ENCODE measurements around the gene PRUNE2.

PRUNE2 gene

GRCh38 chr9:76654575-76654974 is 251.3 kb downstream of the PRUNE2 start:
- Histone ChIP-seq H3K23ac (ENCODE audit: low read length in 2 of 2) (no peak overlapping the region), H3K14ac (ENCODE audit: low read length in 2 of 2) (no peak overlapping the region), H3K9ac (ENCODE audit: low read length) (peak overlapping the region; percentile 75), H3K4me3 (ENCODE audit: insufficient read depth in 1 of 2, low read depth in 1 of 2, low read length in 2 of 2) (no peak overlapping the region), H4K8ac (ENCODE audit: low read length) (no peak overlapping the region), H2BK5ac (ENCODE audit: low read depth, low read length, poor library complexity, severe bottlenecking) (no peak overlapping the region), H3K79me1 (replicated peaks; ENCODE audit: low read length, poor library complexity, severe bottlenecking) (no peaks in the 10 kb centered on the region), H3K9me3 (ENCODE audit: control insufficient read depth, low read length) (no peaks in the 10 kb centered on the region), H3K27me3 (ENCODE audit: control insufficient read depth in 1 of 2, insufficient read depth in 1 of 2, low read length in 2 of 2) (no peaks in the 10 kb centered on the region), H3K18ac (ENCODE audit: low read depth in 1 of 2, low read length in 2 of 2) (no peak overlapping the region), H3K4ac (ENCODE audit: low read depth in 1 of 2, low read length in 2 of 2) (no peak overlapping the region), H2AFZ (ENCODE audit: low read depth, low read length) (no peak overlapping the region), H2BK15ac (ENCODE audit: low read depth, poor library complexity, severe bottlenecking) (no peak overlapping the region), H3K4me1 (ENCODE audit: control insufficient read depth, insufficient read depth, low read depth, low read length) (peaks cover 3% of the 10 kb centered on the region), H2BK12ac (ENCODE audit: low read length in 2 of 2) (no peak overlapping the region), H4K91ac (ENCODE audit: low read length) (no peak overlapping the region), H2BK120ac (ENCODE audit: low read depth, low read length) (no peak overlapping the region), H2AK5ac (ENCODE audit: low read length, severe bottlenecking) (no peak overlapping the region), H3K27ac (ENCODE audit: low read length, poor library complexity, severe bottlenecking) (peak overlapping the region; percentile 88), H3K4me2 (ENCODE audit: low read length, poor library complexity, severe bottlenecking) (no peak overlapping the region), H3K36me3 (ENCODE audit: control insufficient read depth in 1 of 2, insufficient read depth in 2 of 2, low read depth in 1 of 2, low read length in 2 of 2) (no peaks in the 10 kb centered on the region)
- no CpG with 5 or more reads among the region's 1 CpG for WGBS
- peak; percentile 88 for DNase-seq

DNA sequence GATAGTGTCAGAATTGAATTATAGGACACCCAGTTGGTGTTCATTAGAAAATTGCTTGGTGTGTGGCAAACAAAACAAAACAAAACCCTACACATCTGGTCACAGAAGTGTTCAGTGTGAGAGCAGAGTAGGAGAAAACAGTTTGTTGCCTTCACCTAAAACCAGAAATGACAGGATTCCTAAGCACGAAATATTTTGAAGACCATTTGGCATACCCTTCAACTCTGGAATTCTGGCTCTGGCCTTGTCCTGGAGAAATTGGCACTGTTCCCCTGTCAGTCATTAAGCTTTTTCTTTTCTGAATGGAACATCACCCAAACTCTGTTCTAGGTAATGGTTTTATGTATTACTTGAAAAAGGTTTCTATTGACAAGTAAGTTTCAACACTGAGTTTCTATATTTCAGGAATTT is 251.9 kb downstream of the PRUNE2 start:
- Histone ChIP-seq H2BK15ac (ENCODE audit: low read depth, poor library complexity, severe bottlenecking) (no peak overlapping the region), H3K9ac (ENCODE audit: low read length) (peak overlapping the region; percentile 75), H2AK5ac (ENCODE audit: low read length, severe bottlenecking) (peak overlapping the region; percentile 7), H2BK120ac (ENCODE audit: low read depth, low read length) (no peak overlapping the region), H3K36me3 (ENCODE audit: control insufficient read depth in 1 of 2, insufficient read depth in 2 of 2, low read depth in 1 of 2, low read length in 2 of 2) (peaks cover 0 to 2% of the 10 kb centered on the region in 2 experiments), H4K91ac (ENCODE audit: low read length) (no peak overlapping the region), H3K4ac (ENCODE audit: low read depth in 1 of 2, low read length in 2 of 2) (no peak overlapping the region), H3K14ac (ENCODE audit: low read length in 2 of 2) (no peak overlapping the region), H3K27me3 (ENCODE audit: control insufficient read depth in 1 of 2, insufficient read depth in 1 of 2, low read length in 2 of 2) (no peaks in the 10 kb centered on the region), H3K18ac (ENCODE audit: low read depth in 1 of 2, low read length in 2 of 2) (peak overlapping the region in 1 of 2 experiments; percentile 80), H3K27ac (ENCODE audit: low read length, poor library complexity, severe bottlenecking) (peak overlapping the region; percentile 85), H2AFZ (ENCODE audit: low read depth, low read length) (no peak overlapping the region), H3K4me2 (ENCODE audit: low read length, poor library complexity, severe bottlenecking) (no peak overlapping the region), H2BK12ac (ENCODE audit: low read length in 2 of 2) (no peak overlapping the region), H3K9me3 (ENCODE audit: control insufficient read depth, low read length) (no peaks in the 10 kb centered on the region), H3K4me1 (ENCODE audit: control insufficient read depth, insufficient read depth, low read depth, low read length) (peaks cover 3% of the 10 kb centered on the region), H2BK5ac (ENCODE audit: low read depth, low read length, poor library complexity, severe bottlenecking) (no peak overlapping the region), H3K79me1 (replicated peaks; ENCODE audit: low read length, poor library complexity, severe bottlenecking) (no peaks in the 10 kb centered on the region), H3K23ac (ENCODE audit: low read length in 2 of 2) (no peak overlapping the region), H4K8ac (ENCODE audit: low read length) (no peak overlapping the region), H3K4me3 (ENCODE audit: insufficient read depth in 1 of 2, low read depth in 1 of 2, low read length in 2 of 2) (no peak overlapping the region)
- 13% methylated on average over 1 of the region's 1 CpG for WGBS
- DNase-seq: no peak

DNA sequence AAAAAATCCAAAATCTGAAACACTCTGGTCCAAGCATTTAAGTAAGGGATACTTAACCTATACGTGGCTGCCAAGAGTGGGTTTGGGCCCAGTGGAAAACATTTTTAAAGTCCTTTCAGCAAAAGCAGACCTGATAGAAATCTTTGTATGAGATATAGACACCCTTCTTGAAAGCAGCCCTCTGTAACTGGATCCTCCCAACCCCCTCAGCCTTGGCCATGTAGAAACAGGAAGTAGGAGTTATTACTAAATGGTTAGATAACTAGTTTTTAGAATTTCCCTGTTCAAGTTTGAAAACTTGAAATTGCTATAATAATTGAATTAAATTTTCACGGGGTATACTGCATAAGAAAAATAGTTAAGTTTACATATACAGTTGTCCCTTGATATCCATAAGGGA is 253.0 kb downstream of the PRUNE2 start:
- no peak overlapping the region for H4K8ac ChIP-seq (ENCODE audit: low read length)
- no peaks in the 10 kb centered on the region for H3K9me3 ChIP-seq (ENCODE audit: control insufficient read depth, low read length)
- no peak overlapping the region for H3K4ac ChIP-seq (ENCODE audit: low read depth in 1 of 2, low read length in 2 of 2)
- no peak overlapping the region for H2AFZ ChIP-seq (ENCODE audit: low read depth, low read length)
- no CpG with 5 or more reads among the region's 2 CpGs for WGBS
- H2AK5ac ChIP-seq (ENCODE audit: low read length, severe bottlenecking): no peak overlapping the region
- H3K79me1 ChIP-seq (replicated peaks; ENCODE audit: low read length, poor library complexity, severe bottlenecking): no peaks in the 10 kb centered on the region
- peaks cover 3% of the 10 kb centered on the region for H3K4me1 ChIP-seq (ENCODE audit: control insufficient read depth, insufficient read depth, low read depth, low read length)
- H4K91ac ChIP-seq (ENCODE audit: low read length): no peak overlapping the region
- H3K4me3 ChIP-seq (ENCODE audit: insufficient read depth in 1 of 2, low read depth in 1 of 2, low read length in 2 of 2): no peak overlapping the region
- H3K14ac ChIP-seq (ENCODE audit: low read length in 2 of 2): no peak overlapping the region
- DNase-seq: no peak
- H3K27me3 ChIP-seq (ENCODE audit: control insufficient read depth in 1 of 2, insufficient read depth in 1 of 2, low read length in 2 of 2): no peaks in the 10 kb centered on the region
- peak overlapping the region in 1 of 2 experiments; percentile 67 for H3K18ac ChIP-seq (ENCODE audit: low read depth in 1 of 2, low read length in 2 of 2)
- H2BK12ac ChIP-seq (ENCODE audit: low read length in 2 of 2): no peak overlapping the region
- H3K27ac ChIP-seq (ENCODE audit: low read length, poor library complexity, severe bottlenecking): no peak overlapping the region
- H2BK120ac ChIP-seq (ENCODE audit: low read depth, low read length): no peak overlapping the region
- no peak overlapping the region for H3K4me2 ChIP-seq (ENCODE audit: low read length, poor library complexity, severe bottlenecking)
- no peak overlapping the region for H2BK5ac ChIP-seq (ENCODE audit: low read depth, low read length, poor library complexity, severe bottlenecking)
- H2BK15ac ChIP-seq (ENCODE audit: low read depth, poor library complexity, severe bottlenecking): no peak overlapping the region
- H3K23ac ChIP-seq (ENCODE audit: low read length in 2 of 2): no peak overlapping the region
- peak overlapping the region; percentile 89 for H3K9ac ChIP-seq (ENCODE audit: low read length)
- H3K36me3 ChIP-seq (ENCODE audit: control insufficient read depth in 1 of 2, insufficient read depth in 2 of 2, low read depth in 1 of 2, low read length in 2 of 2): peaks cover 0 to 13% of the 10 kb centered on the region in 2 experiments

DNA sequence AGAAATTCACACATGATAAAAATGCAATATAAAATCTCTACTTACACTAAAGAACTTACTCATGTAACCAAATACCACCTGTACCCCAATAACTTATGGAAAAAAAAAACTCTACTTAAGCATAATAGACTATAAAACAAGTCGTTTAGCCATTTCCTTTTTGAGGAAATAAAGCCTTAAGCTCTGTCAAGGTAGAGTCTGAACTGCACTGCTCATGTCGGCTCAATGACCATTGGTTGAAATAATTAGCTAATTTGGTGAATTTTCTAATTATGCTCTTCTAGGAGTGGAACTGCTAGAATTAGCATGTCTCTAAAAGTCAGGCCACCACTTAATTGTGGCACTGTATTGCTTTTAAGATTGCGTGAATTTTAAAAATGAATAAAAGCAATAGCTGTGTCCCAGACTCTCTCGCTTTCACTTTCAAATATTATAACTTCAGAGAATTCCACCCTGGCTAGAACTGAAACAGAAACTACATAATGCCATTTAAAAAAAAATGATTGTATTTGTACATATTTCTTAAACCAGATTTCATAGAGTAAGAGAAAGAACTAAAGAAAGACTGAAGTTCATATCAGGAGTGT is 254.7 kb downstream of the PRUNE2 start:
- H3K4me1 ChIP-seq (ENCODE audit: control insufficient read depth, insufficient read depth, low read depth, low read length): peaks cover 3% of the 10 kb centered on the region
- H2BK120ac ChIP-seq (ENCODE audit: low read depth, low read length): no peak overlapping the region
- 20% methylated on average over 2 of the region's 4 CpGs for WGBS
- no peak overlapping the region for H3K18ac ChIP-seq (ENCODE audit: low read depth in 1 of 2, low read length in 2 of 2)
- H2BK5ac ChIP-seq (ENCODE audit: low read depth, low read length, poor library complexity, severe bottlenecking): no peak overlapping the region
- H3K23ac ChIP-seq (ENCODE audit: low read length in 2 of 2): no peak overlapping the region
- H3K14ac ChIP-seq (ENCODE audit: low read length in 2 of 2): no peak overlapping the region
- H2BK15ac ChIP-seq (ENCODE audit: low read depth, poor library complexity, severe bottlenecking): no peak overlapping the region
- H3K9me3 ChIP-seq (ENCODE audit: control insufficient read depth, low read length): no peaks in the 10 kb centered on the region
- H2AFZ ChIP-seq (ENCODE audit: low read depth, low read length): no peak overlapping the region
- peak overlapping the region; percentile 89 for H3K9ac ChIP-seq (ENCODE audit: low read length)
- no peak overlapping the region for H4K8ac ChIP-seq (ENCODE audit: low read length)
- H4K91ac ChIP-seq (ENCODE audit: low read length): no peak overlapping the region
- peak; percentile 35 for DNase-seq
- no peak overlapping the region for H2AK5ac ChIP-seq (ENCODE audit: low read length, severe bottlenecking)
- H3K79me1 ChIP-seq (replicated peaks; ENCODE audit: low read length, poor library complexity, severe bottlenecking): no peaks in the 10 kb centered on the region
- H3K27ac ChIP-seq (ENCODE audit: low read length, poor library complexity, severe bottlenecking): peak overlapping the region; percentile 33
- no peak overlapping the region for H2BK12ac ChIP-seq (ENCODE audit: low read length in 2 of 2)
- H3K4me2 ChIP-seq (ENCODE audit: low read length, poor library complexity, severe bottlenecking): peak overlapping the region; percentile 52
- no peaks in the 10 kb centered on the region for H3K27me3 ChIP-seq (ENCODE audit: control insufficient read depth in 1 of 2, insufficient read depth in 1 of 2, low read length in 2 of 2)
- peak overlapping the region in 1 of 2 experiments; percentile 73 for H3K4me3 ChIP-seq (ENCODE audit: insufficient read depth in 1 of 2, low read depth in 1 of 2, low read length in 2 of 2)
- no peak overlapping the region for H3K4ac ChIP-seq (ENCODE audit: low read depth in 1 of 2, low read length in 2 of 2)
- H3K36me3 ChIP-seq (ENCODE audit: control insufficient read depth in 1 of 2, insufficient read depth in 2 of 2, low read depth in 1 of 2, low read length in 2 of 2): peaks cover 0 to 19% of the 10 kb centered on the region in 2 experiments
